Nephron progenitor cell (in vitro differentiated cells): ENCODE results near the gene EBP.

Experiments
- DNase-seq: peaks from one replicate; pipeline ENCODE4 v3.0.0; 2021
- H3K27ac Mint-ChIP-seq: 2 replicates; pipeline ENCODE4 v1.8.0; 2021; ENCODE audit warnings: mild to moderate bottlenecking, moderate library complexity, mixed read lengths
- H3K27me3 Mint-ChIP-seq: 2 replicates; pipeline ENCODE4 v1.8.0; 2021; ENCODE audit warnings: mild to moderate bottlenecking, low read depth, mixed read lengths; ENCODE audit not compliant: poor library complexity
- H3K36me3 Mint-ChIP-seq: 2 replicates; pipeline ENCODE4 v1.8.0; 2021; ENCODE audit warnings: low read depth, mixed read lengths
- H3K4me1 Mint-ChIP-seq: 2 replicates; pipeline ENCODE4 v1.8.0; 2021; ENCODE audit warnings: mixed read lengths
- H3K4me3 Mint-ChIP-seq: 2 replicates; pipeline ENCODE4 v1.8.0; 2021; ENCODE audit warnings: mild to moderate bottlenecking, moderate library complexity, mixed read lengths
- H3K9me3 Mint-ChIP-seq: 2 replicates; pipeline ENCODE4 v1.8.0; 2021; ENCODE audit warnings: mild to moderate bottlenecking, moderate library complexity, mixed read lengths
- CTCF ChIP-seq: fragments of 200-600 bp; sonication (generic); IDR thresholded peaks from 2 replicates; pipeline ENCODE4 v1.5.0; 2021; ENCODE audit warnings: antibody characterized with exemption

Gene EBP

GRCh38 chrX:48489296-48489695 lies 32.3 kb upstream of the EBP start:
- Mint-ChIP-seq H3K4me1 (peaks cover 4% of the 10 kb centered on the region), H3K27ac (no peak overlapping the region), H3K9me3 (peaks cover 45% of the 10 kb centered on the region), H3K36me3 (peaks cover 5% of the 10 kb centered on the region), H3K4me3 (no peak overlapping the region), H3K27me3 (peaks cover 13% of the 10 kb centered on the region)
- TF ChIP-seq CTCF, result no peak
- DNase-seq, result no peak

- DNase-seq, result no peak
- Mint-ChIP-seq H3K4me3 (no peak overlapping the region), H3K9me3 (peaks cover 51% of the 10 kb centered on the region), H3K4me1 (peaks cover 4% of the 10 kb centered on the region), H3K27ac (no peak overlapping the region), H3K36me3 (peaks cover 5% of the 10 kb centered on the region), H3K27me3 (peaks cover 13% of the 10 kb centered on the region)
- TF ChIP-seq CTCF, result no peak
Observed at GRCh38 chrX:48489892-48490291, 31.7 kb upstream of the EBP start.

GRCh38 chrX:48490661-48491060 lies 30.9 kb upstream of the EBP start:
- TF ChIP-seq CTCF, result no peak
- no peak for DNase-seq

GRCh38 chrX:48491809-48492208 lies 29.8 kb upstream of the EBP start:
- H3K36me3 Mint-ChIP-seq, result peaks cover 5% of the 10 kb centered on the region
- H3K4me3 Mint-ChIP-seq, result no peak overlapping the region
- TF ChIP-seq CTCF, result no peak
- peaks cover 66% of the 10 kb centered on the region for H3K9me3 Mint-ChIP-seq
- no peak overlapping the region for H3K27ac Mint-ChIP-seq
- peaks cover 13% of the 10 kb centered on the region for H3K27me3 Mint-ChIP-seq
- no peak for DNase-seq
- peaks cover 7% of the 10 kb centered on the region for H3K4me1 Mint-ChIP-seq

More at GRCh38 chrX:48490661-48491060, 30.9 kb upstream of the EBP start:
- H3K27me3 Mint-ChIP-seq, result peaks cover 13% of the 10 kb centered on the region
- H3K36me3 Mint-ChIP-seq, result peaks cover 5% of the 10 kb centered on the region
- H3K9me3 Mint-ChIP-seq, result peaks cover 58% of the 10 kb centered on the region
- no peak overlapping the region for H3K4me3 Mint-ChIP-seq
- peaks cover 4% of the 10 kb centered on the region for H3K4me1 Mint-ChIP-seq
- H3K27ac Mint-ChIP-seq, result no peak overlapping the region

GRCh38 chrX:48492293-48492910 lies 29.2 kb upstream of the EBP start:
- DNase-seq, result no peak
- peaks cover 13% of the 10 kb centered on the region for H3K27me3 Mint-ChIP-seq
- peaks cover 65% of the 10 kb centered on the region for H3K9me3 Mint-ChIP-seq
- TF ChIP-seq CTCF, result no peak
- H3K4me3 Mint-ChIP-seq, result no peak overlapping the region
- H3K4me1 Mint-ChIP-seq, result peaks cover 9% of the 10 kb centered on the region
- H3K36me3 Mint-ChIP-seq, result peaks cover under 1% of the 10 kb centered on the region
- H3K27ac Mint-ChIP-seq, result peak overlapping the region; percentile 90

- peaks cover 13% of the 10 kb centered on the region for H3K27me3 Mint-ChIP-seq
- DNase-seq, result peak; percentile 41
- no peak overlapping the region for H3K4me3 Mint-ChIP-seq
- H3K9me3 Mint-ChIP-seq, result peaks cover 69% of the 10 kb centered on the region
- H3K4me1 Mint-ChIP-seq, result peaks cover 9% of the 10 kb centered on the region
- TF ChIP-seq CTCF, result peak; percentile 41
- H3K36me3 Mint-ChIP-seq, result no peaks in the 10 kb centered on the region
- H3K27ac Mint-ChIP-seq, result no peak overlapping the region
Observed at GRCh38 chrX:48493890-48494364, 27.7 kb upstream of the EBP start.
